ENCODE results near the gene MYLK2.

MYLK2 gene

GRCh38 chr20:31843881-31844280 lies 24.7 kb downstream of the MYLK2 start:
- H3K4me3 ChIP-seq (ENCODE audit: low read length), result no peak overlapping the region
- H3K79me2 ChIP-seq (ENCODE audit: low read length), result no peaks in the 10 kb centered on the region
- no peak overlapping the region for H2AFZ ChIP-seq (ENCODE audit: low read depth, low read length)
- H3K9me3 ChIP-seq (ENCODE audit: insufficient read depth, low read length), result no peaks in the 10 kb centered on the region
- H4K20me1 ChIP-seq (ENCODE audit: insufficient read depth, low read length), result no peaks in the 10 kb centered on the region
- H3K27ac ChIP-seq (ENCODE audit: low read length), result no peak overlapping the region
- H3K27me3 ChIP-seq (ENCODE audit: low read depth, low read length), result no peaks in the 10 kb centered on the region
- H3K36me3 ChIP-seq (replicated peaks; ENCODE audit: low read depth, low read length), result no peaks in the 10 kb centered on the region
- H3K9ac ChIP-seq (ENCODE audit: low read length), result no peak overlapping the region
- H3K4me2 ChIP-seq (ENCODE audit: low read length), result no peak overlapping the region
- TF ChIP-seq CTCF (IDR thresholded peaks at IDR 0.05; ENCODE audit: low read depth, low read length) (no peak), EZH2phosphoT487 (IDR thresholded peaks at IDR 0.05; ENCODE audit: low read depth) (no peak)
- peaks cover 11% of the 10 kb centered on the region for H3K4me1 ChIP-seq (ENCODE audit: low read length)

- no peak overlapping the region for H3K9ac ChIP-seq (ENCODE audit: low read length)
- peaks cover 11% of the 10 kb centered on the region for H3K4me1 ChIP-seq (ENCODE audit: low read length)
- no peaks in the 10 kb centered on the region for H3K79me2 ChIP-seq (ENCODE audit: low read length)
- no peaks in the 10 kb centered on the region for H3K9me3 ChIP-seq (ENCODE audit: insufficient read depth, low read length)
- no peak for TF ChIP-seq EZH2phosphoT487 (IDR thresholded peaks at IDR 0.05; ENCODE audit: low read depth)
- no peak for TF ChIP-seq CTCF (IDR thresholded peaks at IDR 0.05; ENCODE audit: low read depth, low read length)
- no peak overlapping the region for H3K4me3 ChIP-seq (ENCODE audit: low read length)
- H3K36me3 ChIP-seq (replicated peaks; ENCODE audit: low read depth, low read length), result no peaks in the 10 kb centered on the region
- H4K20me1 ChIP-seq (ENCODE audit: insufficient read depth, low read length), result no peaks in the 10 kb centered on the region
- H3K27me3 ChIP-seq (ENCODE audit: low read depth, low read length), result no peaks in the 10 kb centered on the region
- H2AFZ ChIP-seq (ENCODE audit: low read depth, low read length), result no peak overlapping the region
- no peak overlapping the region for H3K27ac ChIP-seq (ENCODE audit: low read length)
- no peak overlapping the region for H3K4me2 ChIP-seq (ENCODE audit: low read length)
Observed at GRCh38 chr20:31844737-31845299, 25.7 kb downstream of the MYLK2 start.

DNA sequence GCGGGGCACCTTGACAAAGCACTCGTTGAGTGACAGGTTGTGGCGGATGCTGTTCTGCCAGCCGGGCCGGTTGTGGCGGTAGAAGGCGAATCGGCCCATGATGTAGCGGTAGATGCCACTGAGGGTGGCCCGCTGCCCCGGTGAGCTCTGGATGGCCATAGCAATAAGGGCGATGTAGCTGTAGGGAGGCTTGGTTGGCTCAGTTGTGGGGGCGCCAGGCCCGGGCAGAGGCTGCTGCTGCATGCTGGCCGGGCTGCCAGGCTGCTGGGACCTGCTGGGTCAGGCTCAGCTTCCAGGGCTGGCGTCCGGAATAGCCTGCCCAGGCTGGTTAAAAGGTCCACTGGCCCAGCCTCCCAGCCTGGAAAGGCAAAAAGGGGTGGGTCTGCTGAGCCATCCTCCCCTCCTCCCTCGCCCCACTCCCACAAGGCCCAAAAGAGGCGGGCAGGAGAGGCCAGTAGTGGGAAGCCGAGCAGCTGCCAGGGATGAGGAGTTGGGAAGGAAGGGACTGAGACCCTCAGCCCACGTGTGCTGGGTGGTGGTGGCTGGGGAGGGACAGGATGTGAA lies 26.2 kb downstream of the MYLK2 start, which contains the start of gene FOXS1:
TSS of gene FOXS1 (minus strand) at position 305 of the 564 bp plus-strand sequence. CDS start at position 243, 62 bp downstream.
- Histone ChIP-seq H3K27me3 (ENCODE audit: low read depth, low read length) (peaks cover 3% of the 10 kb centered on the region; the same call in 1 of the 2 replicates), H3K4me2 (ENCODE audit: low read length) (no peak within 1 kb of the TSS), H3K4me1 (ENCODE audit: low read length) (peaks cover 11% of the 10 kb centered on the region), H3K36me3 (replicated peaks; ENCODE audit: low read depth, low read length) (no peaks in the 10 kb centered on the region), H4K20me1 (ENCODE audit: insufficient read depth, low read length) (no peaks in the 10 kb centered on the region), H2AFZ (ENCODE audit: low read depth, low read length) (no peak within 1 kb of the TSS), H3K9ac (ENCODE audit: low read length) (no peak within 1 kb of the TSS), H3K9me3 (ENCODE audit: insufficient read depth, low read length) (no peaks in the 10 kb centered on the region), H3K4me3 (ENCODE audit: low read length) (no peak within 1 kb of the TSS), H3K27ac (ENCODE audit: low read length) (no peak within 1 kb of the TSS), H3K79me2 (ENCODE audit: low read length) (no peaks in the 10 kb centered on the region)
- TF ChIP-seq CTCF (IDR thresholded peaks at IDR 0.05; ENCODE audit: low read depth, low read length), result no peak
- TF ChIP-seq EZH2phosphoT487 (IDR thresholded peaks at IDR 0.05; ENCODE audit: low read depth), result no peak

DNA sequence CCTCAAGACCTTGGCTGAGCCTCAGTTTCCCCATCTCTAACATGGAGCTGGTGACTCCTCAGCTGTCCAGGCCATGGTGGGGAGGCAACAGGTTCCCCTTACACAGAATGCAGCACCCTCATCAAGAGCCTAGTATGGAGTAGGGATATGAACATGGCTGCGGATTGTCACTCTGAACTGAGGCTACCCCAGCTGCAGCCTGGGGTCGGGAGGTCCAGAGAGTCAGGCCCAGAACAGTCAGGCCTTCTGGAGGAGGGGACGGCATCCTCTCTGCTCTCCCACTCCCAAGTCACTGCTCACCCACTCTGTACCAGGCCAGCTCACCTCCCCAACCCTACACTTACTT lies 27.6 kb downstream of the MYLK2 start:
- no peak overlapping the region for H3K9ac ChIP-seq (ENCODE audit: low read length)

More for the DNA sequence above, 27.6 kb downstream of the MYLK2 start:
- Histone ChIP-seq H3K36me3 (replicated peaks; ENCODE audit: low read depth, low read length) (no peaks in the 10 kb centered on the region), H3K79me2 (ENCODE audit: low read length) (no peaks in the 10 kb centered on the region), H3K4me3 (ENCODE audit: low read length) (no peak overlapping the region), H4K20me1 (ENCODE audit: insufficient read depth, low read length) (no peaks in the 10 kb centered on the region), H3K4me1 (ENCODE audit: low read length) (peaks cover 11% of the 10 kb centered on the region), H3K9me3 (ENCODE audit: insufficient read depth, low read length) (no peaks in the 10 kb centered on the region), H3K27me3 (ENCODE audit: low read depth, low read length) (peaks cover 16% of the 10 kb centered on the region), H3K4me2 (ENCODE audit: low read length) (no peak overlapping the region), H2AFZ (ENCODE audit: low read depth, low read length) (no peak overlapping the region), H3K27ac (ENCODE audit: low read length) (no peak overlapping the region)
- TF ChIP-seq EZH2phosphoT487 (IDR thresholded peaks at IDR 0.05; ENCODE audit: low read depth) (no peak), CTCF (IDR thresholded peaks at IDR 0.05; ENCODE audit: low read depth, low read length) (no peak; the same call in 1 of the 2 replicates)
